HCT116 (cell line): ENCODE data around the gene GFER. TPM values are rescaled to one million over a fixed set of nuclear protein-coding genes. Genes with fewer than 3 reads are reported as not detected.

Experiments used
- ATAC-seq: fragments of 200-7000 bp; cut with Tn5 transposase; 2 replicates; pipeline ENCODE4 v1.9.1; 2020; ENCODE audit warnings: mild to moderate bottlenecking, moderate library complexity
- BruUV-seq: library from RNA; stranded (reverse); fragments of 400-500 nt; replicated peaks from 2 replicates; lab custom pipeline; 2021; lab: Mats Ljungman, UMichigan
- CTCF ChIA-PET: fragments of 300-600 bp; sonication (Branson Sonifier 250); formaldehyde crosslinking; loops from one replicate; lab custom pipeline; 2021; ENCODE audit warnings: antibody characterized with exemption; lab: Charles Lee
- POLR2A ChIA-PET: fragments of 300-600, 350-600 bp; sonication (Branson Sonifier 250); formaldehyde crosslinking; loops from one replicate; lab custom pipeline; 2021; ENCODE audit warnings: antibody characterized with exemption; lab: Charles Lee
- RAD21 ChIA-PET, 2 experiments: fragments of 300-600 bp; sonication (Branson Sonifier 250); formaldehyde crosslinking; loops; one replicate each; lab custom pipeline; 2023; ENCODE audit warnings: low total read pairs in 2 of 2; ENCODE audit not compliant: uncharacterized antibody in 2 of 2, unreplicated experiment in 2 of 2, low non-redundant PET in 1 of 2; lab: Charles Lee
- DNase-seq: peaks from one replicate; pipeline ENCODE4 v3.0.0-alpha.2; 2010; ENCODE audit warnings: low read depth, low spot score
- H2AFZ ChIP-seq: fragments of 200-600 bp; shearing (Covaris generic), sonication (generic); 2 replicates; pipeline ENCODE4 v1.6.1; 2017; ENCODE audit warnings: low read depth, mixed run types, mixed read lengths, antibody characterized with exemption, low read length; ENCODE audit not compliant: poor library complexity, severe bottlenecking
- H3K27ac ChIP-seq: 2 replicates; pipeline ENCODE4 v1.5.1; 2012; ENCODE audit warnings: low read depth, low read length
- H3K27me3 ChIP-seq: fragments of 200-600 bp; sonication (generic); 2 replicates; pipeline ENCODE4 v1.6.1; 2016; ENCODE audit warnings: mixed run types, low read length, mixed read lengths; ENCODE audit not compliant: insufficient read depth
- H3K36me3 ChIP-seq, 2 experiments: fragments of 200-500 bp in 1 of 2; fragments of 200-600 bp in 1 of 2; sonication (Bioruptor generic) in 1 of 2; sonication (generic) in 1 of 2; 2 replicates each; pipeline versions ENCODE4 v1.5.1 to v1.6.1; 2014 to 2016; ENCODE audit warnings: low read length in 2 of 2, inconsistent platforms in 1 of 2, mixed read lengths in 1 of 2, mixed run types in 1 of 2; ENCODE audit not compliant: insufficient read depth in 2 of 2, control insufficient read depth in 1 of 2
- H3K4me1 ChIP-seq, 2 experiments: fragments of 200-600 bp in 1 of 2; sonication (generic) in 1 of 2; 2 replicates each; pipeline versions ENCODE4 v1.5.1 to v1.6.1; 2012 to 2017; ENCODE audit warnings: low read length in 2 of 2, inconsistent platforms in 1 of 2, mild to moderate bottlenecking in 1 of 2, mixed read lengths in 1 of 2, mixed run types in 1 of 2, moderate library complexity in 1 of 2; ENCODE audit not compliant: insufficient read depth in 2 of 2, control insufficient read depth in 1 of 2
- H3K4me2 ChIP-seq: fragments of 200-600 bp; sonication (generic); 2 replicates; pipeline ENCODE4 v1.6.1; 2017; ENCODE audit warnings: mixed run types, low read length, mixed read lengths
- H3K4me3 ChIP-seq, 2 experiments: fragments of 200-600 bp in 1 of 2; sonication (generic) in 1 of 2; replicated peaks in 1 of 2; 2 replicates each; pipeline ENCODE4 v1.5.1; 2011 to 2016; ENCODE audit warnings: low read length in 2 of 2, control low read depth in 1 of 2, low read depth in 1 of 2, mild to moderate bottlenecking in 1 of 2, mixed read lengths in 1 of 2, mixed run types in 1 of 2
- H3K79me2 ChIP-seq: fragments of 200-600 bp; sonication (generic); 2 replicates; pipeline ENCODE4 v1.6.1; 2017; ENCODE audit warnings: mild to moderate bottlenecking, mixed run types, low read length, moderate library complexity, mixed read lengths; ENCODE audit not compliant: insufficient read depth
- H3K9ac ChIP-seq: fragments of 200-600 bp; sonication (generic); 2 replicates; pipeline ENCODE4 v1.6.1; 2016; ENCODE audit warnings: low read length, mixed read lengths
- H3K9me2 ChIP-seq: fragments of 200-600 bp; sonication (generic), shearing (Covaris generic); 2 replicates; pipeline ENCODE4 v1.6.1; 2017; ENCODE audit warnings: mixed run types, mild to moderate bottlenecking, moderate library complexity; ENCODE audit not compliant: insufficient read depth
- H3K9me3 ChIP-seq, 2 experiments: fragments of 200-500 bp in 1 of 2; fragments of 200-600 bp in 1 of 2; sonication (Bioruptor generic) in 1 of 2; sonication (generic) in 1 of 2; 2 replicates each; pipeline ENCODE4 v1.6.1; 2014 to 2017; ENCODE audit warnings: low read length in 2 of 2, mixed read lengths in 2 of 2, inconsistent platforms in 1 of 2, low read depth in 1 of 2, mild to moderate bottlenecking in 1 of 2, mixed run types in 1 of 2, moderate library complexity in 1 of 2; ENCODE audit not compliant: control insufficient read depth in 1 of 2, insufficient read depth in 1 of 2
- H4K20me1 ChIP-seq: fragments of 200-600 bp; sonication (generic), shearing (Covaris generic); 2 replicates; pipeline ENCODE4 v1.6.1; 2017; ENCODE audit warnings: mixed run types, mild to moderate bottlenecking, moderate library complexity; ENCODE audit not compliant: insufficient read depth
- EGR1 ChIP-seq: IDR thresholded peaks from 2 replicates; pipeline ENCODE4 v1.6.1; 2012; ENCODE audit warnings: low read depth
- ELF1 ChIP-seq: IDR thresholded peaks from 2 replicates; pipeline ENCODE4 v1.6.1; 2012; ENCODE audit warnings: low read depth, borderline replicate concordance
- FOSL1 ChIP-seq: IDR thresholded peaks from 2 replicates; pipeline ENCODE4 v1.6.1; 2012; ENCODE audit warnings: low read depth
- JUND ChIP-seq: IDR thresholded peaks from 2 replicates; pipeline ENCODE4 v1.6.1; 2012
- POLR2A ChIP-seq: IDR thresholded peaks from 2 replicates; pipeline ENCODE4 v1.7.0; 2011; ENCODE audit warnings: borderline replicate concordance; ENCODE audit not compliant: insufficient read depth, insufficient read length; ENCODE audit errors: extremely low read depth
- TCF7L2 ChIP-seq: IDR thresholded peaks from 2 replicates; pipeline ENCODE4 v1.7.0; 2011; ENCODE audit warnings: borderline replicate concordance, inconsistent platforms; ENCODE audit not compliant: insufficient read depth, insufficient read length; ENCODE audit errors: extremely low read depth
- ZFX ChIP-seq: fragments of 450-650 bp; IDR thresholded peaks from 2 replicates; pipeline ENCODE4 v1.6.1; 2017
- ZNF274 ChIP-seq: fragments of 200-500 bp; sonication (Bioruptor generic); IDR thresholded peaks from 2 replicates; pipeline ENCODE4 v1.6.1; 2014; ENCODE audit warnings: mild to moderate bottlenecking, low read depth, low read length, inconsistent platforms
- intact Hi-C: fragments of 100-400 bp; cut with micrococcal nuclease; formaldehyde crosslinking; loops from 2 replicates; pipeline ENCODE4 v1.10.0; 2022
- total RNA-seq: library from RNA; stranded (reverse); gene quantifications from one replicate; pipeline ENCODE4 v1.2.1, GENCODE V29; 2021; ENCODE audit not compliant: unreplicated experiment
- TF ChIP-seq, protein P1 (sequence below): IDR thresholded peaks from 2 replicates; pipeline ENCODE4 v1.6.1; 2012; ENCODE audit warnings: low read depth
- TF ChIP-seq, protein P2 (sequence below), 3 experiments: fragments of 200-600 bp in 1 of 3; sonication (generic) in 1 of 3; IDR thresholded peaks in 2 of 3; conservative IDR thresholded peaks in 1 of 3; 2 replicates each; pipeline ENCODE4 v1.5.1; 2012 to 2017; ENCODE audit warnings: low read depth in 2 of 3, low read length in 2 of 3, antibody characterized with exemption in 1 of 3, borderline replicate concordance in 1 of 3, control low read depth in 1 of 3, mild to moderate bottlenecking in 1 of 3, mixed read lengths in 1 of 3, mixed run types in 1 of 3, moderate library complexity in 1 of 3; ENCODE audit not compliant: insufficient read depth in 1 of 3
- TF ChIP-seq, protein P3 (sequence below): IDR thresholded peaks from 2 replicates; pipeline ENCODE4 v1.6.1; 2012

GFER gene
- total RNA-seq, 1 experiment from 2014 or later: 47.3 TPM

- no peaks in the 10 kb centered on the region for H3K9me2 ChIP-seq
- TF ChIP-seq TCF7L2: no peak
- no peak for TF ChIP-seq JUND
- TF ChIP-seq ZFX: peak; percentile 89
- peaks cover 38 to 62% of the 10 kb centered on the region in 2 experiments for H3K4me1 ChIP-seq
- intact Hi-C loops: loop anchor here (10.0 kb wide), 1 partner anchor 235 kb away; the partner anchor contains the start of gene ECI1
- peak overlapping the region; percentile 94 for H3K4me2 ChIP-seq
- no peaks in the 10 kb centered on the region for H3K27me3 ChIP-seq
- H2AFZ ChIP-seq: no peak overlapping the region
- ChIA-PET RAD21 (interaction anchor here in 1 of 2 experiments (0.6 kb wide), 1 partner anchor 118 kb away, joined by 5 read pairs; no protein-coding TSS in a partner anchor), CTCF (interaction anchor here (0.6 to 1.5 kb wide), 4 partner anchors 16 to 121 kb away, joined by 3 to 6 read pairs (median 4); no protein-coding TSS in a partner anchor), POLR2A (interaction anchor here (0.8 to 2.2 kb wide), 5 partner anchors 12 to 135 kb away, joined by 3 to 4 read pairs (median 3); partner anchors contain the start of genes RPS2 and TRAF7)
- DNase-seq (no peak), ATAC-seq (peak; percentile 14)
- peaks cover 16% of the 10 kb centered on the region; the same call in 1 of the 2 replicates for H3K79me2 ChIP-seq
- TSS peak; percentile 48 for BruUV-seq
- H3K9me3 ChIP-seq: no peaks in the 10 kb centered on the region
- peak overlapping the region; percentile 87 for H3K9ac ChIP-seq
- peak overlapping the region; percentile 93 for H3K27ac ChIP-seq
- H3K36me3 ChIP-seq: no peaks in the 10 kb centered on the region
- no peaks in the 10 kb centered on the region for H4K20me1 ChIP-seq
- H3K4me3 ChIP-seq: peak overlapping the region; percentile 63 to 75
Observed at GRCh38 chr16:2019921-2020831, 36.2 kb downstream of the GFER start.

GRCh38 chr16:2022723-2023091 lies 38.7 kb downstream of the GFER start:
- POLR2A ChIA-PET: interaction anchor here (0.8 to 1.2 kb wide), 7 partner anchors 12 to 1074 kb away, joined by 3 to 8 read pairs (median 4); partner anchors contain the start of genes PKD1, RPS2 and TRAF7
- CTCF ChIA-PET: interaction anchor here (0.6 to 2.4 kb wide), 11 partner anchors 10 to 133 kb away, joined by 3 to 13 read pairs (median 5); partner anchors contain the start of genes NTHL1, RAB26, TRAF7 and TSC2
- ATAC-seq (peak; percentile 53), DNase-seq (no peak)
- peak overlapping the region; percentile 69 for H3K4me2 ChIP-seq
- H3K27ac ChIP-seq: peak overlapping the region; percentile 88
- H3K27me3 ChIP-seq: no peaks in the 10 kb centered on the region
- H2AFZ ChIP-seq: no peak overlapping the region
- peaks cover 38 to 61% of the 10 kb centered on the region in 2 experiments for H3K4me1 ChIP-seq
- H3K79me2 ChIP-seq: peaks cover 21% of the 10 kb centered on the region; the same call in 1 of the 2 replicates
- intact Hi-C loops: loop anchor here (1.0 to 10.0 kb wide), 3 partner anchors 68 to 232 kb away; partner anchors contain the start of gene ECI1
- no TSS peak for BruUV-seq
- H4K20me1 ChIP-seq: no peaks in the 10 kb centered on the region
- no peaks in the 10 kb centered on the region for H3K36me3 ChIP-seq
- peak overlapping the region; percentile 46 for H3K9ac ChIP-seq
- H3K4me3 ChIP-seq: peak overlapping the region; percentile 25 to 50
- RAD21 ChIA-PET: interaction anchor here (0.6 to 2.1 kb wide), 4 partner anchors 67 to 125 kb away, joined by 3 to 12 read pairs (median 5); partner anchors contain the start of gene PKD1 (in 1 of the 2)
- no peaks in the 10 kb centered on the region for H3K9me2 ChIP-seq
- H3K9me3 ChIP-seq: no peaks in the 10 kb centered on the region
- TF ChIP-seq, protein P1, sequence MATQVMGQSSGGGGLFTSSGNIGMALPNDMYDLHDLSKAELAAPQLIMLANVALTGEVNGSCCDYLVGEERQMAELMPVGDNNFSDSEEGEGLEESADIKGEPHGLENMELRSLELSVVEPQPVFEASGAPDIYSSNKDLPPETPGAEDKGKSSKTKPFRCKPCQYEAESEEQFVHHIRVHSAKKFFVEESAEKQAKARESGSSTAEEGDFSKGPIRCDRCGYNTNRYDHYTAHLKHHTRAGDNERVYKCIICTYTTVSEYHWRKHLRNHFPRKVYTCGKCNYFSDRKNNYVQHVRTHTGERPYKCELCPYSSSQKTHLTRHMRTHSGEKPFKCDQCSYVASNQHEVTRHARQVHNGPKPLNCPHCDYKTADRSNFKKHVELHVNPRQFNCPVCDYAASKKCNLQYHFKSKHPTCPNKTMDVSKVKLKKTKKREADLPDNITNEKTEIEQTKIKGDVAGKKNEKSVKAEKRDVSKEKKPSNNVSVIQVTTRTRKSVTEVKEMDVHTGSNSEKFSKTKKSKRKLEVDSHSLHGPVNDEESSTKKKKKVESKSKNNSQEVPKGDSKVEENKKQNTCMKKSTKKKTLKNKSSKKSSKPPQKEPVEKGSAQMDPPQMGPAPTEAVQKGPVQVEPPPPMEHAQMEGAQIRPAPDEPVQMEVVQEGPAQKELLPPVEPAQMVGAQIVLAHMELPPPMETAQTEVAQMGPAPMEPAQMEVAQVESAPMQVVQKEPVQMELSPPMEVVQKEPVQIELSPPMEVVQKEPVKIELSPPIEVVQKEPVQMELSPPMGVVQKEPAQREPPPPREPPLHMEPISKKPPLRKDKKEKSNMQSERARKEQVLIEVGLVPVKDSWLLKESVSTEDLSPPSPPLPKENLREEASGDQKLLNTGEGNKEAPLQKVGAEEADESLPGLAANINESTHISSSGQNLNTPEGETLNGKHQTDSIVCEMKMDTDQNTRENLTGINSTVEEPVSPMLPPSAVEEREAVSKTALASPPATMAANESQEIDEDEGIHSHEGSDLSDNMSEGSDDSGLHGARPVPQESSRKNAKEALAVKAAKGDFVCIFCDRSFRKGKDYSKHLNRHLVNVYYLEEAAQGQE: no peak
- TF ChIP-seq EGR1: no peak
- TF ChIP-seq, protein P2, sequence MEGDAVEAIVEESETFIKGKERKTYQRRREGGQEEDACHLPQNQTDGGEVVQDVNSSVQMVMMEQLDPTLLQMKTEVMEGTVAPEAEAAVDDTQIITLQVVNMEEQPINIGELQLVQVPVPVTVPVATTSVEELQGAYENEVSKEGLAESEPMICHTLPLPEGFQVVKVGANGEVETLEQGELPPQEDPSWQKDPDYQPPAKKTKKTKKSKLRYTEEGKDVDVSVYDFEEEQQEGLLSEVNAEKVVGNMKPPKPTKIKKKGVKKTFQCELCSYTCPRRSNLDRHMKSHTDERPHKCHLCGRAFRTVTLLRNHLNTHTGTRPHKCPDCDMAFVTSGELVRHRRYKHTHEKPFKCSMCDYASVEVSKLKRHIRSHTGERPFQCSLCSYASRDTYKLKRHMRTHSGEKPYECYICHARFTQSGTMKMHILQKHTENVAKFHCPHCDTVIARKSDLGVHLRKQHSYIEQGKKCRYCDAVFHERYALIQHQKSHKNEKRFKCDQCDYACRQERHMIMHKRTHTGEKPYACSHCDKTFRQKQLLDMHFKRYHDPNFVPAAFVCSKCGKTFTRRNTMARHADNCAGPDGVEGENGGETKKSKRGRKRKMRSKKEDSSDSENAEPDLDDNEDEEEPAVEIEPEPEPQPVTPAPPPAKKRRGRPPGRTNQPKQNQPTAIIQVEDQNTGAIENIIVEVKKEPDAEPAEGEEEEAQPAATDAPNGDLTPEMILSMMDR (IDR thresholded peaks at IDR 0.05 in 2 of 3, conservative IDR thresholded peaks at IDR 0.05 in 1 of 3; ENCODE audit: borderline replicate concordance in 1 of 3, insufficient read depth in 1 of 3, low read depth in 2 of 3, low read length in 2 of 3): no peak
- no peak for TF ChIP-seq FOSL1
- TF ChIP-seq ELF1: no peak
- TF ChIP-seq POLR2A: no peak
- TF ChIP-seq, protein P3, sequence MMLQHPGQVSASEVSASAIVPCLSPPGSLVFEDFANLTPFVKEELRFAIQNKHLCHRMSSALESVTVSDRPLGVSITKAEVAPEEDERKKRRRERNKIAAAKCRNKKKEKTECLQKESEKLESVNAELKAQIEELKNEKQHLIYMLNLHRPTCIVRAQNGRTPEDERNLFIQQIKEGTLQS: no peak
- TF ChIP-seq TCF7L2: no peak
- TF ChIP-seq ZNF274: no peak
